ENCODE measurements around the gene HAND1. TPM values are rescaled to one million over a fixed set of nuclear protein-coding genes. Genes with fewer than 3 reads are reported as not detected.

HAND1 gene
- total RNA-seq, 1 experiment from 2014 or later = 0.69 TPM

DNA sequence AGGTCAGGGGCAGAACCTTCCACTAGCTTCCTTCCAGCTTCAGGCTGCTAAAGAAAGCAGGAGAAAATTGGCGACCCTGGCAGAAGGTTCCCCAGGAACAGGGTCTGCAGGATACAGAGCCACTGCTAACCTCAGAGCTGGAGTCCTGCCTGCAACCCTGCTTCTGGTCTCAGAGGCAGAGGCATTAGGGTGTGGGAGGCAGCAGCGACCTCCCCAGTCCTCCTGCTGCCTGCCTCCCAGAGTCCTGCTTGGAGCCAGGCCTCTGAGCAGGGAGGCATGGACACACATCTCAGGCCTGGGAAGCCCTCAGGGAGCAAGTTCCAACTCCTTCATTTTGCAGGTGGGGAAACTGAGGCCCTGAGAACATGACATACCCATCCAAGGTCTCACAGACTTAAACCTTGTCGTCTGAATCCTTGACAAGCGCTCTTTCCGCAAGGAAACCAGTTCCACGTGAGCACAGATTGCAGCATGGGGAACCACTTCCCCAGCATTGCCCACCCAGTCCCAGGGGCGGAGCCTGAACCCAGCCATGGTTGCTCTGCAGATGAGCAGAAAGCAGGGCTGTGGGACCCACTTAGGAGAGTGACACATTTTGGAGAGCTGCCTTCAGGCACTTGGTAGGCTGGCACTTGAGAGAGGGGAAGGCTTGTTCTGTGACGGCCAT, 28.2 kb upstream of the HAND1 start:
- no peak for DNase-seq (ENCODE audit: low read depth)

DNA sequence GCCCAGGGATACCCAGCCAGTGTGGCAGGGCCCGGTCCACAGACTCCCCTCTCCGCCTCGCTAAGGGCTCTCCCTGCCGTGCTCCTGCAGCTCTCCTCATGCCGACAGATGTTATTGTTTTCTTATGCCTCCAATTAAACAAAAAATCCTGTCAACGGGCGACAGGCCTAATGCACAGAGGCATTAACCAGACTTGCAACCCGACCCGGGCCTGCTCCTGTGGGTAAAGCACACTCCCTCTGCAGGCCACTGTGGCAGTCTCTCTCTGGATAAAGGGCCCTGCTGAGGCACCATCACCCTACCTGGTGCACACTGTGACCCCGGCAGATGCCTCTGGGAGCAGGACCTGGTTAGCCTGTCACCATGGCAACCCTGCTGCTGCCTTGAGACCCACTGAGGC, 27.5 kb upstream of the HAND1 start:
- no peak for DNase-seq (ENCODE audit: low read depth)

DNA sequence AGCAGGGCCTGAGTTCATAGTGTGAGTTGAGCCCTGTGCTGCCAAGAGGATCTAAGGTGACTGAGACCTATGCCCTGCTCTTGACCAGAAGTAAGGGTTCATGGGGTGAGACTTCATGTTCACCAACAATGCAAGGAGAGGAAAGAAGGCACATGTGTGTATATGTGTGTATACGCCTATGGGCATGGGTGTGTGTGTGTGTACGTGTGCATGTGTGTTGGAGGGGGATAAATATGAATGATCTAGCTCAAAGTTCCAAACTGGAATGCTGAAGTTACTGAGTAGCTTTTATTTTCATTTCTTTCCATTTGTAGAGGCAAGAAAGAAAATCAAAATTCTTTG, 25.6 kb upstream of the HAND1 start:
- DNase-seq (ENCODE audit: low read depth) = no peak

DNA sequence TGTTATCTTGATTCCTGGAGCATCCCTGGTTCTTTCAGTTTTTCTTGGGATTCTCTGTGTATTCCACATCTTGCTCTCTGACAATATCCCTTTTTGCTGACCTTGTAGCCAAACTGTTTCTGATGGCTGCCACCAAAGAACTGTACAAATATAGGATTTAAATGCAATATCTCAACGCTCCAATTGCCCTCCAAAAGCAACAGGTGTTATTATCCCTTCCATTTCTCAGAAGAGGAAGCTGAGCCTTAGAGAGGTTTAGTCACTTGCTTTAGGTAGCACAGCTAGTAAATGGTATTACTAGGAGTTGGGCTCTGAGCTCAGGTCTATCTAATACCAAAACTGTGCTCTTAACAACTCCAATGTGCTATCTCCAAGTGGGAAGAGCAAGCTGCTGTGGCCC, 24.2 kb upstream of the HAND1 start:
- no peak for DNase-seq (ENCODE audit: low read depth)

DNA sequence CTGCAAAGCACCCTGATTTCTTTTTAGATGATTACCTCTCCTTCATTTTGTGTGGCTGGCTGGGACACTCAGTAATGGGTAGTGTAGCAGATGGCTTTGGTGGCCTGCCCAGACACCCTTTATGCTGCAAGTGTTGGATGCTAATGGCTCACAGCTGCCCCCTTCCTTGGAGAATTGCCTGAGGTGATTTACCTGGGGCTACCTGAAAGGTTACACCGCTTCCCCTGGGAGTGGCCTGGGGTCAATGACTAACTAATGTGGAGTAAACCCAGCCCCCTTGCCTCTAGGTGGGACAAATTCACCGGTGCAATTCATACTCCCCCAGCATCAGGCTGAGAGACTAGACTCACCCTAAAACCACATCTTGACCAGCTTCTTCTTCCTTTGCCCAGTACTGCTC, 23.5 kb upstream of the HAND1 start:
- DNase-seq (ENCODE audit: low read depth) = no peak

DNA sequence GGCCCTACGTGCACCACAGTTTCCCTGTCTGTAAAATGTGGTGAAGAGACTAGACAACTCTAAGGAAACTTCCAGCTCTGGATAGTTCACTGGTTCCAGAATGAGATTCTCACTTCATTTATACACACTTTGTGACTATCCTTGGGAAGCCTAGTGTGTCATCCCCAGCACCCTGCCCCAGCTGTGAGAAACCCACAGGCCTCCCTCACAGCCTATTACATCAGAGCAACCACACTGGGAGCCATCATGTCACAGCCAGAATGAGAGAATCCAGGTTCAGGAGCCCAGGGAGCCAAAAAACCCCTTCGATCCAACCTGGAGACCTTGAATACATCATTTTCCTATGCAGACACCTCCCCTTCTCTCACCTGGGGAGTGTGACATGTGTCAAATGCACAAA, 21.0 kb upstream of the HAND1 start:
- DNase-seq (ENCODE audit: low read depth) = no peak

DNA sequence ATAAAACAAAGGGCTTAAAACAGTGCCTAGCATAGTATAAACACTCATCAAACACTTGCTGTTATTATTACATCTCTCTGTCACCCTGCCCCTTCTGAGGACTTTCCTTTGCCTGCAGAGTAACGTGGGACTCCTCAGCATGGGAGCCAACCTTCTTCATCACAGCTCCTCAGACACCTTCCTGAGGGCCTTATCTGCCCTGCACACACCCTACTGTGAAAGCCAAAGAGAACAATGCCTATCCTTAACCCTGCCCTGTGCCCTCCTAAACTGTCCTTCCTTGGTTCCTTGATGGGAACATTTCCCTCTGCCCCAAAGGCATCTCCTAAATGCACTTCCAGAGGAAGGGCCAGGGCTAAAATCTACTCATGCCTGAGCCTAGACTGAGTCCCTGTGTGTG, 20.6 kb upstream of the HAND1 start:
- DNase-seq (ENCODE audit: low read depth) = no peak

DNA sequence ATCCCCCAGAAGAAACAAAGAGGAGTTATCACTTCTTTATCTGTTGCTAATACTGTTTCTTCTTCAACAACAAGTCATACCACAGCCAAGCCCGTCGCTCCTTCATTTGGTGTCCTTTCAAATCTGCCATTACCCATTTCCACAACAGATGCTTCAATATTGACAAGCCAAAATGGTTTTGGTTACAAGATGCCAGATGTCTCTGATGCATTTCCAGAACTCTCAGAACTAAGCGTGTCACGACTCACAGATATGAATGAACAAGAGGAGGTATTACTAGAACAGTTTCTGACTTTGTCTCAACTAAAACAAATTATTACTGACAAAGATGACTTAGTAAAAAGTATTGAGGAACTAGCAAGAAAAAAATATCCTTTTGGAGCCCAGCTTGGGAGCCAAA, 16.0 kb upstream of the HAND1 start:
- no peak for DNase-seq (ENCODE audit: low read depth)

DNA sequence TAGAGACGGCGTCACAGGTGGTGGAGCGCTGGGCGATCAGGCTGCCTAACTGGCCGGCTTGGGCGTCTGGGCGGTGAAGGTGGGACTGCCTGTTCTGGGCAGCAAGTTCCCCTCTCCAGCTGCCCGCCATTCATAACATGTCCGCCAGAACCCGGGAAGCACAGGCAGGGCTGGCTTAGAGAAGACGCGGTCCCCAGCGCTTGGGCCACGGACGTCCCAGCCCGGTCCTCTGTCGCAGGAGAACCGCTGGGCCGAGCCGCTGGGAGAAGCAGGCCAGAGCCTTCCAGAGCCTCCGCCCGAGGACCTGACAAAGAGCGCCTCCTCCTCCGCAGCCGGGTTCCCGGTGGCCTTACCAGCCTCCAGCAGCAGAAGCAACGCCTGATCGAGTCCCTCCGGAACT, 15.2 kb upstream of the HAND1 start:
- DNase-seq (ENCODE audit: low read depth) = no peak

DNA sequence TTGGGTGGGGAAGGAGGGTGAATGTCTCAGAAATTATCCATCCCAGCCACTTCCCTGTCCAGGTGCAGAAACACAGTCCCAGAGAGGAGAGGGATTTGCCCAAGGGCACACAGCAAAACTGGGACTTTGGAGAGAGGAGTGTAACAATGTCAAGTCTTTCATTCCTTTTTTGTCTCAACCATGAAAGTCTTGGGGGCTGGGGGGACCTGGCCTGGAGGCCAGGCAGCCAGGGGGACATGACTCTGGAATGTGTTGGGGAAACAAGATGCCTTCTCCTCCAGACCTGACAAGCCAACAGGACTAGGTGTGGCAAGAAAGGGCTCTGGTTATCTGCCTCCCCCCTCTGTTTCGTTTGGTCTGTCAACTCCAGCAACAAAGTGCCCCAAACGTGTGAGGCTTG, 13.9 kb upstream of the HAND1 start:
- DNase-seq (ENCODE audit: low read depth) = no peak

DNA sequence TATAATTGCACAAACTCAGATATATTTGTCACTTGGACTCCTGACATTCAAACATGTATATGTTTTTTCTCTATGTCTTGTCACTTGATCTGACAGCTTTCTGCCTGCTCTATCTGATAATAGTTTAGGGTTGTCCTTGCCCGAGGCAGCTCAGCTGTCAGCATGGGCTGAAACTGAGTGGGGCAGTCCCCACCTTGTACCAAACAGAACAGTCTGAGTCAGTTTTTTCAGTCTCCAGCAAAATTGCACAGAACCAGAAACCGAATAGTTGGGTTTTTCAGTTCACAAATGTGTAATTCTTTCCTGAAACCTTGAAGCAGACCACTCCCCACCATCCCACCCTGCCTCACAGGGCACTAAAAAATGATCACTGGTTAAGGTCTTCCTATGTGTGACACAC, 9.5 kb upstream of the HAND1 start:
- DNase-seq (ENCODE audit: low read depth) = no peak

DNA sequence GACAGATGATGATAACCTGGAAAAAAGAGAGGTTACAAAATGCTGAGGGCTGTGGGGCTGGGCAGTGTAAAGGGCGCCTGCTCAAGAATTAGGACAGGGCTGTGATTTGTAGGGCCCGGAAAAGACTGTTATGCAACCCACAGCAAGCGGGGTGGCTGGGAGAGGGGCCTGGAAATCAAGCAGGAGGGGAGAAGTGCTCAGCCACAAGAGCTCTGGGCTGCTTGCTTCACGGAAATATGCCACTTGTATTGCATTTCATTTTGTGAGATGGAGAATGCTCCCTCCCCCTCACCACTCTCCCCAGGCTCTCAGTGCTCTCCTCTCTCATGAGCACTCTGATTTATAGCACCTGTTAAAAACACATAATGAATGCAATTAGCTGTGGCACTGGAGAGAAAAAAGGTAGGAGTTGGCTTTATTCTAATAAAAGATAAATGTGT, 8.4 kb upstream of the HAND1 start:
- no peak for DNase-seq (ENCODE audit: low read depth)

DNA sequence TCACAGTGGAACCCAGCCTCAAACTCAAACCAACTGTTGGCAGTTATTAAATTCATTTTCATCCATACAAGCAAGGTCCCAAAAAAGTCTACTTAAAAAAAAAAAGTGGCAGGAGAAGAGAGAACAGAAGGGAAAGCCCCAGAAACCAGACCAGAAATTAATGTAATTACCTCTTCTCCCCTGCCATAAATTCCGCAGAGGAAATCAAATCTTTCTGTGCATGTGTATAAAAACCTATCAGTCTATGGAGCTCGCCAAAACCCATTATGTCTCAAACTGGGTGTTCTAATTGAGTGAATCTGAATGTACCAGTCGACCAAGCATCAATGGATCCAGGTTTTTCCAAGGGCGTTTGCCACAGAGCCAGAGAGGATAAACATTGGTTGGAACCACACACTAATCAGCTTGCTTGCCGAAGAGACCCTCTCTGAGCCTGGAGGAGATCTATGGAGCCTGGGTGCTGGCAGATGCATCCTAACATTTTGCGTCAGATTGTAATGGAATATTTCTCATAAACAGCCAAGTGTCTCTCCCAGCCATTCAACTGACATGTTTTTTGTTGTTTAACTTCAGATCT, 7.9 kb upstream of the HAND1 start:
- no peak for DNase-seq (ENCODE audit: low read depth)

DNA sequence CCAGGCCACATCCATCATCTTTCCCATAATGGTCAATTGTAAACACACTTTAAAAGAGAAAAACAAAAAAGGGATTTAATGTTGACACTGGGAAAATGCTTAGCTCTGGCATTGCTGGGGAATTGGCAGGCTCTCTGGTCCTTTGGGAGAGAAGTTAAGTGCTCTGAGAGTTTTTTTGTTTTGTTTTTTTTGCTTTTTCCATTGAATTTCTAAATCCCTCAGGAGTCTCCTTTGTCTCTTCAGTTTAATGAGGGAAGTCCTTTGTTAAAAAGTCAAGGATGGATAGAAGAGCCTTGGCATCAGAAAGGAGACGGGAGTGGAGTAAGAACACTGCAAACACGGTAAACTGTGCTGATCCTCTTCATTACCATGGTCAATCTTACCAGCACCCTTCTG, 7.1 kb upstream of the HAND1 start:
- no peak for DNase-seq (ENCODE audit: low read depth)

DNA sequence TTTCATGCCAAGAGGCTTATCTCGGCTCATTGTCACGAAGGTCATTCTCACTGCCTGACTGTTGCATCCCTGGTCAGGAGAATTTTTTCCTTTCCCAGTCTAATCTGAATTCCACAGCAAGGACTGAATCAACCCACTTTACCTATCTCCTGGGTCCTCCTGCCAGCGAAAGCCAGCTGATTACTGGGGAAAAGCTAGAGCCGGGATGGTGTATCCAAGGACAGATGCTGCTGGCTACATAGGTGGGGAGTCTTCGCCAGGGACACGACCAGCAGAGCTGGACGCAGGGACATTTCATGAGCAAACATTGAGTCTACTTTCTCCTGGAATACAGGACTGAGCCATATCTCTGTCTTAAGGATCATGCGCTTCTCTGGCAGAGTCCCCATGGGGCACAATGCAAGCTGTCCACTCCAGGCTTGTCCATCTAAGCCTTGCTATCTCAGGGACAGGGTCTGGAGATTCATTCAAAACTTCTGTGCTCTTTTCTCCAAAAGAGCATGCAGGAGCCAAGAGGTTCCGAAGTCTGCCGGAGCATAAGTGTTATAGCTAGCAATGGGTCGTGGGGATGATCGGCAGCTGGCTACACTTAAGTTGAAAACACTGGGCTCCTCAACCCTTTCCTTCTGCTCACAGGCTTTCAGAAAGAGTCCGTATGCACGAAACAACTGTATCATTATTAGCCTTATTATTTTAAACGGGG, 6.5 kb upstream of the HAND1 start:
- no peak for DNase-seq (ENCODE audit: low read depth)

DNA sequence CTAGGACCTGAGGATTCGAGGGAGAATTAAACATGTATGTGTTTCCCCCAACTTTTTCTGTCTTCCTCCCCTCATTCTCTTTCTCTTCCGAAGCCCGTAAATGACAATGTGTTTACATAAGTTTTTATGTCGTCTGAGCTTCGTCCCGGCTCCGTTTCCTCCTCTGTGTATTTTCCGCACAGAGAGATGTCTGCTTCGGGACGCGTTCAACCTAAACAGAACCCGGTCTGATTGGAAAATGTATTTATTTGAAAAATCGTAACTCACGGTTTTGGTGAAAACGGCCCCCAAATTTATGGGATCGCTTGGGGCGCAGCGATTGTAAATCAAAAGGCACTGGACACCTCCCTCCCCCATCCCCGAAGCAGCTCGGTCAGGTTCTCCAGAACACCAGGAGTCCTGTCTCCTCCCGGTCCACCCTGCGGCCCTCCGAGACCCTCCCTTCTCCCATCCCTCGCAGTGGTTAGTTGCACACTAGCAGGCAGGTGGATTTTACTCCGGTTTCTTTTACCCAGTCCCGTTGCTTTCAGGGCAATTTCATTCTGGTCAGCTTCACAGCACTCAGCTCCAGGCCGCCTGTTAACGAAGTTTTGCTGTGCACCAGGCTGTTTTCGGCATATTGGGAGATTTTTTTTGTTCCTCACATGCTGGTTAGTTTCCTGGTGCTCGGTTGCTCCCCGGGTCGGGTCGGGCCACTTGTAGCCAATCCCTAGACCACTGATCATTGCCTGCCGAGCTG, 5.8 kb upstream of the HAND1 start:
- DNase-seq (ENCODE audit: low read depth) = no peak

DNA sequence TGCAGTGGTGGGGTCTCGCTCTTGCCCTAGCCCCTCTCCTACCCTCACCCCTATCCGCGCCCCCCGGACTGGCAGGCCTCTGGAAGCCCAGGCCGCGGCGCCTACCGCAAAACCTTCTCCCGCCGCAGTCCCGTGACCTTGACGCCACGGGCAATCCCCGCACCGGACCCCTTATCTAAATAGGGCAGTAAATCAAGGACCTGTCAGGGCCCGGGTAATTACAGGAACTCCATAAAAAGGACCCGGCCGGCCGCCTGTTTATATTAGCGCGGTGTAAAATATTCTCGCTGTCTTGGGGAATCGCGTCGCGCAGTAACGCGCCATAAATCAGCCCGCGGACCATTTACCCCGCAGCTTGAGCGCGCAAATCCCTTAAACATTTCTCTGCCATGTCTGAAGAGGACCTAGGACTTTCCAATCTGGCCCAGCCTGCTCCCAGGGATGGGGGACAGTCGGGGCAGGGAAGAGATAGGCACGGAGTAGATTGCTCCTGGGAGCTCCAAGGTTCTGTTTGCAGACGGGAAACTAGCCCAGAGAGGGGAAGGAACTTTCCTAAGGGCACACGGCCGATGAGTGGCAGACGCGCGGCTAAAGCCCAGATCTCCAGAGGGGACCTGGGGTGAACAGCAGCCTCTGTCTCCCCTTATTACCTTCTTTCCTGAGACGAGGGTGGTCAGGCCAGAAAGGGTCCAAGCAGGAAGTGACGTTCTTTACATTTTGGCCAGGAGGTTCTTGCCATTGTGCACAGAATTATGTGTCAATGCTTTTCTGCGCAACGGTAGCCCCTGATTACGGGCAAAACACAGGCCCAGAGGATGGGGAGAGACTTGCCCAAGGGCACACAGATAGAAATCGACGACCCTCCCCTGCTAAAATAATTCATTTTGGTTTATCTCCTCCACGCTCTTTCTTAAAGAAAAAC, 4.8 kb upstream of the HAND1 start:
- DNase-seq (ENCODE audit: low read depth) = no peak

DNA sequence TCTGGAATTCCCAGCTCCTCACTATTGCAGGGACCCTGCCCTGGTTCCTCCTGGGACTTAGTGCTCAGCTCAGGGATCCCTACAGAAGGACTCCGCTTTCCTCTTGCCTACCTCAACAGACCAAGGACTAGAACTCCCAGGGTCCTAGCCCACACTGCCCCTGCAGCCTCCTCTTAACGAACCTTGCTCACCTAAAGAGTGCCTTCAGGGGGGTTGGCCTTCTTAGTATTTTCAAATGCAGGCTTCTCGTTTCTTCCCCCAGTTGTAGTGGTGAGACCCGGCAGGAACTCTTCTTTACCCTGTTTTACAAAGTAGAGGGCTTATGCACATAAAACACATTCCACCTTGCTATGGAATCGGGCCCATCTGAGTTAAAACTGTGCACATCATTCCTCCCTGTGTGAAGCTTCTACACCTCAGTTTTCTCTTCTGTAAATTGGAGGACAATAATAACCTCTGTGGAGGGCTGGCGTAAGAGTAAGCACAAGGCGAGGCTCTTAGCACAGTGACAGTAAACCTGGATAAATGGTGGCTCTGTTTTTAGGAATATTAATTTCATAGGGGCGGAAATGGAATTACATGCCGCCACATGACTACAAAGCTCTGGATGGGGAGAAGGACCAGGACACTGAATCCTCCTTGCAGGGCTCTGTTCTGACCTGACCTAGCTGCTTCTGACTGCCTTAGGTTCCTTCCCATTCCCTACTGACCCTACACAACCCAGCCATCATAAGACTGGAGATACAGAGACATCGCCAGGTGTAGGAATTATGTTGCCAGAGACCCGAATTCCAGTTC, 3.8 kb upstream of the HAND1 start:
- no peak for DNase-seq (ENCODE audit: low read depth)

DNA sequence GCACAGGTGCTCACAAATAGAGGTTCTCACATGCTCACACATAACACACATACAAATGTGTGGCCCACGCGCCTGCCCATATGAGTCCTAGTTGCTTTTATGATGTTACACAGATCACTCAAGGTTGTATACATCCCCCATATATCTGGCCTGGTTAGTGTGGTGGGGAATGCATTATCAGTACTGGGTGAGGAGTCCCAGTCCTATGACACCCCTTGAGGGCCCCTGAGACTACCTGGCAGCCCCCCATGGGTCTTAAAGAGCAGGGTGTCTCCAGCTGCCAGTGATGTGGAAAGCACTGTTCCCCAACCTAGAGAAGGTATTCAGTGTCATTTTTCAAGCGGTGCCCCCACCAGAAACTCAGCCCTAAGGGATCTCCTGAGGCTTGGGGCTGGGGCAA, 2.8 kb upstream of the HAND1 start:
- DNase-seq (ENCODE audit: low read depth) = no peak

DNA sequence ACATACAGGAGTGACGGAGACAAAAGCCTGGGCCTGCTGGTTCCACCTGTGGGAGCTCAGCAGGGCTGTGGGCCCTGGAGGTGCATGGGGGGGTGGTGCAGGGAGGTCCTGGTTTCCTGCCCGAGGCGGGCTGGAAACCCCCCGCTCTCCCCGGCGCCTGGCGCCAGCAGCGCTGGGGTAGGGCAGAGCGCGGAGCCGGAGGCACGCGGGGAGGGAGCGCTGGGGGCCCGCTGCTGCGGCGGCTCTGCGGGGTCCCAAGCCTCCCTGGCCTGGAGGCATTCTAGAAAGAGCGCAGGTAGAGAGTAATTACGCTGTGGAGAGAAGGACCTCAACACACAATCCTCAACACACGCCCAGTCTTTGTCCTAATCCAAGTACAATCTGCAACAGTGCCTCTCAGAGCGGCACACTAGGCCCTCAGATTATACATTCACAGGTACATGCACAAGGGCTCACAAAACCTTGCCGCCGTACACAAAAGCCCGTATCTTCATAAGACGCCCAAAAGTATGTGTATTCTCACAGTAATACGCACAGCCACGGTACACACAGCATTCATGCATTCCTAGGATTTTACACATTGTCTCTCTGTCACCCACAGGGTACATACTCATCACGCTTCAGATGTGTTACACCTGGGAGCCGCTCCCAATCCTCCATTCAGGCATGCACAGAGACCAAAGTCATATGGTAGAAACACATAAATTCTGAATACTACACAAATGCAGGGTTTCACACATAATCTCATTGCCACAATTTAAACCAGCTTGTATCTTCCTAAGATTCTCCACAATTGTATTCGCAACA, 2.1 kb upstream of the HAND1 start:
- no peak for DNase-seq (ENCODE audit: low read depth)
